IgD-negative memory B cell (primary cell): Measurements from ENCODE around the gene LZTFL1. TPM values are rescaled to one million over a fixed set of nuclear protein-coding genes. Genes with fewer than 3 reads are reported as not detected.
A peak's percentile ranks its signal among the peaks of the same experiment; 100 is the strongest.

ENCODE experiments used
- H3K27ac Mint-ChIP-seq, 3 donors: one replicate each; pipeline ENCODE4 v1.8.0; 2020 to 2022; ENCODE audit warnings: mild to moderate bottlenecking in 3 of 3, mixed read lengths in 3 of 3, moderate library complexity in 1 of 3
- H3K27me3 Mint-ChIP-seq: one replicate; pipeline ENCODE4 v1.8.0; 2021; ENCODE audit warnings: mixed read lengths
- H3K36me3 Mint-ChIP-seq: one replicate; pipeline ENCODE4 v1.8.0; 2020; ENCODE audit warnings: mild to moderate bottlenecking, mixed read lengths
- H3K4me1 Mint-ChIP-seq, 3 donors: one replicate each; pipeline ENCODE4 v1.8.0; 2020 to 2022; ENCODE audit warnings: mixed read lengths in 3 of 3, mild to moderate bottlenecking in 1 of 3
- H3K4me3 Mint-ChIP-seq, 4 donors: one replicate each; pipeline ENCODE4 v1.8.0; 2020 to 2022; ENCODE audit warnings: mild to moderate bottlenecking in 4 of 4, mixed read lengths in 4 of 4, moderate library complexity in 3 of 4
- H3K9me3 Mint-ChIP-seq, 3 donors: one replicate each; pipeline ENCODE4 v1.8.0; 2020 to 2021; ENCODE audit warnings: mixed read lengths in 3 of 3, mild to moderate bottlenecking in 1 of 3
- polyA plus RNA-seq: library from polyadenylated mRNA; unstranded; fragments of 300-500 nt; fragmentation: Illumina TruSeq; gene quantifications from one replicate; pipeline ENCODE4 v1.2.3, GENCODE V29; 2021

The LZTFL1 gene
- polyA plus RNA-seq, 1 donor from 2014 or later = 13.9 TPM

DNA sequence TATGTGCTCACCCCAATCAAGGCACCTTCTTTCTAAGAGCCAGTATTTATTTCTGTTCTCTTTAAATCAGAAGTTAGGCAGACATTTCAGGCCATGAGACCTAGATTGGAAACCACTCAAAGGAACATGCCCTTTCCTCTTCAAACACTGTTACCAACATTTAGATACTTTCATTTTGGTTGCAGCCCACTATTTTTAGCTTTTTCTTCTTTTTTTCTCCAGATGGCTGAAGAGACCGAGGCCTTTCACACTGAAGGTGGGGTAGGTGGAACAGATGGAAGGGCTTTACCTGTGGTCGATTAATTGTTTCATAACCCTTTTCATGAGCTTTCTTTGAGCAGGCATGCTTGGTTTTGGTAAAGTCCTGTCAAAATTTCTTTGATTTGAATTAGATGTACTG lies 10.9 kb upstream of the LZTFL1 start:
- peaks cover 18% of the 10 kb centered on the region for H3K27me3 Mint-ChIP-seq
- peak overlapping the region in 3 of 4 donors; percentile 24 to 58 (median 46) for H3K4me3 Mint-ChIP-seq
- no peaks in the 10 kb centered on the region for H3K9me3 Mint-ChIP-seq
- peaks cover 2 to 10% (median 5%) of the 10 kb centered on the region in 3 donors for H3K4me1 Mint-ChIP-seq
- peaks cover 4% of the 10 kb centered on the region for H3K36me3 Mint-ChIP-seq
- no peak overlapping the region for H3K27ac Mint-ChIP-seq

DNA sequence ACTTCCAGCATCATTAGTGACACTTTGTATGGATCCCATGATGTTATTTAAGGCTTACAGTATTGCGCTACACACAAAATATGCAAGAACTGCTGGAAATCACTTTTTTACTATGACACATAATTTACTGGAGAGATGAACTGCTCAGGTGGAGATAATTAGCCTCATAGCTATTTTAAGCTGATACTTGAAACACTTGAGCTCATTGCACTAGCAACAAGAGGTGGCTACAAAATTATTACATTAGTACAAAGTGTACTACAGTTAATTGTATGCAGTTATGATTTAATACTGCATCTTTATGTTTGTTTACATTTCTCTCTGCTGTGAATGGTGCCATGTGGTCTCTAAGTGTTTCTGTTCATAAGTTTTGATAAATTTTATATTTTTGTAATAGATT lies 6.5 kb upstream of the LZTFL1 start:
- Mint-ChIP-seq H3K4me1 (peaks cover 2 to 5% (median 5%) of the 10 kb centered on the region in 3 donors), H3K9me3 (no peaks in the 10 kb centered on the region), H3K4me3 (no peak overlapping the region), H3K27me3 (peaks cover 14% of the 10 kb centered on the region), H3K36me3 (peaks cover 5% of the 10 kb centered on the region), H3K27ac (no peak overlapping the region)

DNA sequence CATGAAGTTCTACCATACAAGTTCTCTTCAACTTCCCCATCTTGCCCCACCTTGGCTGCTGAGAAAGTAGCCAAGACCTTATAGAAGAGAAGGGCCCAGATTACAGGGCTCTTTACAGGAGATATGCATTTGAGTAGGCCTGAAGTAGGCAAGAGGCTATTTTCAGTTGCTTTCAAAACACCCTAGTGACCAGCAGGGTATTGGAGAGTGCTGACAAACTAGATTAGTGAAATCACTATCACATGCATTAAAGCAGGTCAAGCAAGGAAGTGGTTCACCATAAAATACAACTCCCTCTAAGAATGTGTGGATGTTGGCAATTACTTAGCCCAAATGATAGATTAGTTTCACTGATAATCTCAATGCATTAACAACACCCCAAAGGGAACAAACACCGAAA lies 2.7 kb upstream of the LZTFL1 start:
- Mint-ChIP-seq H3K4me1 (peaks cover 11 to 17% (median 15%) of the 10 kb centered on the region in 3 donors), H3K36me3 (peaks cover 5% of the 10 kb centered on the region), H3K4me3 (no peak overlapping the region), H3K27me3 (peaks cover 6% of the 10 kb centered on the region), H3K9me3 (no peaks in the 10 kb centered on the region), H3K27ac (no peak overlapping the region)

DNA sequence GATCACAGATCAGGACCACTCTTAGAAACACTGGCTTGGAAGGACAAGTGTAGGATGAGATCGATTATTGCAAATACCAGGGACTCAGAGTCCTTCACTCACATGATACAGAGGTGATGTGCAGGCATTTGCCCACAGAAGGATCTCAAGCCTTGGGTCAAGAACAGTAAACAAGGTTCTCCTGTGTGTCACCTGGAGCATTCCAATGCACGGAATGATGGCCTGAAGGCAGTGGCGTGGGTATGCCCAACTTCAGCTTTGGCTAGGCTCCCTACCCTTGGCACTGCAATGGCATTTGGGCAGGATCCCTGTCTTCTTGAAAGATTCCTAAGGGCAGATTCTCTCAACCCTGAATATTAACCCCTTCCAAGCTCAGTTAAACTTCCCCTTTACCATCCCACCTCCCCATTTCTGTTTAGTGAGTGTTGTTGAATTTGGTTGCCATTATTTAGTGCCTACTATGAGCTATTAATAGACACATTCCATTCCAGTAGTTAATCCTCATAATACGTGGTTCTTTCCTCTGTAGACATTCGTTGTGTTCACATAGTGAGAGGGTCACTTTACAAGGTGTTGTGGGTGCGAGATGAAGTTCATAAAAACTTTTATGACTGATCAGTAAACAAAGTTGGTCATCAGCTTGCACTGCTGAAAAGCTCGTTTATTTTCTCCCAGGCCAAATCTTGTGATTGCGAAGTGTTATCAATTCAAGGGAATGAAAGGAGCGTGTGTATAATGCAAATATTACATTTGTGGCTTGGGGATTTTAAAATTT lies 1.1 kb upstream of the LZTFL1 start:
- Mint-ChIP-seq H3K4me1 (peaks cover 14 to 17% (median 15%) of the 10 kb centered on the region in 3 donors), H3K9me3 (no peaks in the 10 kb centered on the region), H3K36me3 (peaks cover 5% of the 10 kb centered on the region), H3K27ac (peak overlapping the region in 2 of 3 donors; percentile 87 to 96), H3K4me3 (peak overlapping the region in 3 of 4 donors; percentile 96 to 97 (median 96)), H3K27me3 (no peaks in the 10 kb centered on the region)

DNA sequence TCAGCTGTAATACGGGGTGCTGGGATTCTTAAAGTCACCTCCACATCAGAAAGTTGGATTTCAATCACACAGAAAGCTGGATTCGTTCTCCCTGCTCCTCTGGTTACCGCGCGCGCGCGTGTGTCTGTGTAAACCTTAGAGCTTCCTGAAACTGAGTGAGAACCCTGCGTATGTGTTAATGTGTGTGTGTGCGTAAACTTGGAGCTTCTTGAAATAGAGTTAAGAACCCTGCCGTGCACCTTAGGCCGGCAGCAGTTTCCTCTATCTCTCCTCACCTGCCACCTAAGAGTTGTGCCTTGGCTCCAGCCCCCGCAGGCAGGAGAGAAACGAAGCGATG lies 531 bp downstream of the LZTFL1 start:
- H3K9me3 Mint-ChIP-seq = no peaks in the 10 kb centered on the region
- H3K4me1 Mint-ChIP-seq = peaks cover 14 to 17% (median 15%) of the 10 kb centered on the region in 3 donors
- peak overlapping the region; percentile 94 to 97 (median 96) for H3K27ac Mint-ChIP-seq
- H3K36me3 Mint-ChIP-seq = peaks cover 8% of the 10 kb centered on the region
- H3K4me3 Mint-ChIP-seq = peak overlapping the region; percentile 96 to 98 (median 96)
- no peaks in the 10 kb centered on the region for H3K27me3 Mint-ChIP-seq

DNA sequence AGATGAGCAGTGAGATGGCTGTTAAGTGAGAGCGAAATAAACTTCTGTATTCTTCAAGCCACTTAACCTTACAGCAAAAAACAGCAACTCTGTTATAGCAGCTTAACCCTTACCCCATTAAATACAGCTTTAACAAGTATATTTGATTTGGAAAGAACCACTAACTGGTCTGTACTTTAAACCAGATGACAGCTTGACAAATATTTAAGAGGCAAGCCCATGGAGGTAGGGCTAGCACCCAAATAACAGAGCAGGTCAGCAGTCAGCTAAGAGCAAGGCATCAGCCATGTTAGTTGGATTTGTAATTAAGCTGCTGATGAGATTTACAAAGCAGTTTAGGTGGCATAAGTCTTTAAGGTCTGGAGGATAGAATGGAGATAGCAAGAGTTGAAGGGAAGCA lies 3.5 kb downstream of the LZTFL1 start:
- Mint-ChIP-seq H3K9me3 (no peaks in the 10 kb centered on the region), H3K36me3 (peaks cover 6% of the 10 kb centered on the region), H3K4me1 (peaks cover 12 to 17% (median 15%) of the 10 kb centered on the region in 3 donors), H3K27ac (peak overlapping the region in 1 of 3 donors; percentile 9), H3K4me3 (peak overlapping the region in 1 of 4 donors; percentile 18), H3K27me3 (no peaks in the 10 kb centered on the region)

DNA sequence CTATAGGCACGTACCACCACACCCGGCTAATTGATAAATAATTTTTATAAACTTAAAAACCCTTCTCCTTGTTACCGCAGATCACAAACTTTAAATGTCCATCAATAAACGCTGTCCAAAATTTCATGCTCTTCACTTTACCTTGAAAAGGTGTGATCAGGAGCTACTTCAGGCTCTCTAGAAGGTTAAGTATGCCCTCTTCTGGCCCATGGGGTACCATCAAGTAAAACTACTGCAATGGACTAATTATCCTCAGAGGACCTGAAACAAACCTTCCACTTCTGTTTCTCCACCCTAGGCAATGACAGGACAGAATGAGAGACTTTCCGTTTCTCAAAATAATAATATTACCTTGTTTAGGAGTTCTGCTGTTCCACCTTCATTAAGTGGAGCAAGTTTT lies 9.2 kb downstream of the LZTFL1 start:
- Mint-ChIP-seq H3K4me3 (no peak overlapping the region), H3K9me3 (no peaks in the 10 kb centered on the region), H3K36me3 (peaks cover 9% of the 10 kb centered on the region), H3K27ac (no peak overlapping the region), H3K27me3 (no peaks in the 10 kb centered on the region), H3K4me1 (no peaks in the 10 kb centered on the region)

DNA sequence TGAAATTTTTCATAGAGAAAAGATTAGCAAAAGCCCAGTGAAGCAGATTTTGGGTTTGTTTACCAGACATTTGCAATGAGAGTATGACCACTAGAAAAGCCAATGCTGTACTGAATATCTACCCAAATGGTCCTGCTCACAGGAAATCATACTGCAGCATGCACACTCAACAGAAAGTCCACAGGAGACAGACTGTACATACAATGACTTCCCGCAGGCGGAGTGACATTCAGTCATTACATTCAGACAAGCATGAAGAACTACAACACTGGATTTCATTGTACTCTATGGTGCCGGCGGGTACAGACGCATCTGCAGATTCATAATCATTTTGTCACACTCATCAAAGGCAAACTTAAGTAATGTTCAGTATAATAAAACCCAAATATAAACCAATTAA lies 11.8 kb downstream of the LZTFL1 start:
- Mint-ChIP-seq H3K4me3 (no peak overlapping the region), H3K4me1 (no peaks in the 10 kb centered on the region), H3K36me3 (peaks cover 5% of the 10 kb centered on the region), H3K27ac (peak overlapping the region in 1 of 3 donors; percentile 31), H3K27me3 (no peaks in the 10 kb centered on the region), H3K9me3 (no peaks in the 10 kb centered on the region)

DNA sequence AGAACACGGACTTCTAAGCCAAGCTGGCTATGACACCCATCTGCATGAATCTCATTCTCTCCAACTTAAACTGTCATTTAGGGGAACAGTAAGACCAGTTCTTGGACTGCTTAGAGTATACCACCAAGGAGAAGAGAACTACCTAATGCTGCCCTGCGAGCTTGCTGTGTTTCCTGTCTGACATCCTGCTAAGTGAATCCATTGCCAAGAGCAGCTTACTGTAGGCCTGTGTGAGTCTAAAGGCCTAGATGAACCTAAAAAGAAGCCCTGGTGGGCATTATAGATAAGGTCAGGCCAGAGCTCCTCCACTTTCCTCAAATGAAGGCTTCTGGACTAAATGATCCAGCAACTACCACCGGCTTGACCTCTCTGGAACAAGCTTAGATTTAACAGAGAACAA lies 15.0 kb downstream of the LZTFL1 start:
- no peak overlapping the region for H3K27ac Mint-ChIP-seq
- no peaks in the 10 kb centered on the region for H3K27me3 Mint-ChIP-seq
- H3K36me3 Mint-ChIP-seq = peaks cover 8% of the 10 kb centered on the region
- H3K9me3 Mint-ChIP-seq = no peaks in the 10 kb centered on the region
- no peak overlapping the region for H3K4me3 Mint-ChIP-seq
- H3K4me1 Mint-ChIP-seq = no peaks in the 10 kb centered on the region

DNA sequence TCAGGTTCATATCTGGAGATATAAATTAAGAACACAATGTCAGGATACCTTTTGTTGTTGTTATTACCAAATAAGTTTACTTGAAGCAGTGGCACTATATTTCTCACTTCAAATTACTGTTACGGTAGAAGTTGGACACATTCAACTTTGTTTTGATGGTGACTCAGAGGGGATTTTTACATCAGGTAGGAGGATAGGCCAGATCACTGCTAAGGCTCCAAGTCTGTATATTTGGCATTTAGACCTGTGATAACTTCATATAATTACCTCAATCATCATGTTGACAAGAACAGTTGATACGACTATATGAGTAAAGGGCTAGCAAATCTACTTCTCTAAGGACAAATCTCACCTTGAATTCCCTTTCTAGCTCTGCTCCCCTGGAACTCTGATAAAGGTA lies 15.6 kb downstream of the LZTFL1 start:
- peaks cover 8% of the 10 kb centered on the region for H3K36me3 Mint-ChIP-seq

DNA sequence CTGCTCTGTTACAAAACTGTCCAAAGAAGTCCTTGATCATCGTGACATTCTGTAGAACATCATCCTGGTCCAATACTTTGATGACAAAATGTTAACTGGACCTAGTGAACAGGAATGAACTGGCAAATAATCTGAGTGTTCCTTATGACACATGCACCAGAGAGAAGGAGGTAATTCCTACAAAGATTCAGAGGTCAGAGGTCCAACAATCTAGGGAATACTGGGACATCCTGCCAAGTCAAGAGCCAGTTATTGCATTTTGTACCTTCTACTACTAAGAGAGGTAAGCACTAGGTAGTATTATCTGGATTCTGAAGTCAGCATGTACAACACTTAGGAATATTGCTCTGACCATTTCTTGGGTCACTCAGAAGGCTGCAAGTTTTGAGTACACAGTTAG lies 20.8 kb downstream of the LZTFL1 start:
- Mint-ChIP-seq H3K27ac (peak overlapping the region in 1 of 3 donors; percentile 36), H3K36me3 (peaks cover 7% of the 10 kb centered on the region), H3K4me1 (no peaks in the 10 kb centered on the region), H3K9me3 (peaks cover 0 to 4% (median 3%) of the 10 kb centered on the region in 3 donors), H3K4me3 (no peak overlapping the region), H3K27me3 (no peaks in the 10 kb centered on the region)

More for the DNA sequence above, 15.6 kb downstream of the LZTFL1 start:
- Mint-ChIP-seq H3K27me3 (no peaks in the 10 kb centered on the region), H3K4me3 (no peak overlapping the region), H3K4me1 (no peaks in the 10 kb centered on the region), H3K27ac (peak overlapping the region in 1 of 3 donors; percentile 16), H3K9me3 (no peaks in the 10 kb centered on the region)

DNA sequence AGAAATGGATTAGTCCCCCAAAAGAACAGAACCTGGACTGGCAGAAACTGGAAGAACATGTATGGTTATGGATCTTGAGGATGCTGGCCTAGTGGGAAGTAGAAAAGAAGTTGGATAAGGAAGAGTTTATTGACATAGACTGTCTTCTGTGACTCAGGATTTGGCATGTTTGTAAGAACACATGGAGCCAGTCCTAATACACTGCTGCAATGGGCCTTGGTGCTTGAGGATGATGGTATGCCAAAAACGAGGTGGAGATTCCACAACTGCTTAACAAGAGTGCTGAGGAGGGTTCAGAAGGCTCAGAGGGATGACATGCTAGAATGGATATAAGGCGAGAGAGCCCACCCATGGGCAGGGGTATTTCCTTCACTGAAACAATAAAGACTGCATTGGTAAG lies 22.4 kb downstream of the LZTFL1 start:
- H3K27me3 Mint-ChIP-seq = no peaks in the 10 kb centered on the region
- peaks cover 0 to 2% (median under 1%) of the 10 kb centered on the region in 3 donors for H3K4me1 Mint-ChIP-seq
- H3K9me3 Mint-ChIP-seq = peaks cover 0 to 4% (median 3%) of the 10 kb centered on the region in 3 donors
- H3K36me3 Mint-ChIP-seq = peaks cover 9% of the 10 kb centered on the region
- no peak overlapping the region for H3K27ac Mint-ChIP-seq
- no peak overlapping the region for H3K4me3 Mint-ChIP-seq

DNA sequence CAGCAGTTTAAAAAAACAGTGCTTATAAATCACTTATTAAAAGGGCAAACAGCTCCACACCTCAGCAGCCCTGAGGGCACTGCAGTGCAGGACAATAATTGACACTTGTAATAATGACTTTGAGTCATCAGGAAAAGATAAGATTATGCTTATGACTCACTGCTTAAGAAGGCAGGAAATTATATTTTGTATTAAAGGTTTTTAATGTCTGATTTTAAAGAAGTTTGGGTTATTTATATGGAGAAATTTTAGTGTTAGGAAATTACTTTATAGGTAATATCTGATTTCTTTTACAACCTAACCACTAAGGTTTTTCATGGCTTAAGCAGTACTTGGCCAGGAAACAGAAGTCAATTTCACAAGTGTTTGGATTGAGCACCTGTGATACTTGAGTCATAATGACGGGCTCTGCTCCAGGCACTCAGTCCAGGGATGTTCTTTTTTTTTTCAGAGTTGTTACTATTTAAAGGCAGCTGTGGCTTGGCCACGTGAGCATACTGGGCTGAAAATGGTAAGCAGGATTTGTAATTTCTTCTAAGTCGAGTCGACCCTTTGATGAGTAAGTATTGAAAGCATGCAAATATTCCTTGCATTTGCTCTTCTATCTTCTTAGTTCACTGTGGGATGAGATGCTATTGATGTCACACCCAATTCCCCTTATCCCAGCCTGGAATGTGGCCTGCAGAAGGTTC lies 23.9 kb downstream of the LZTFL1 start:
- Mint-ChIP-seq H3K27ac (no peak overlapping the region), H3K4me1 (peaks cover 0 to 5% (median 2%) of the 10 kb centered on the region in 3 donors), H3K27me3 (no peaks in the 10 kb centered on the region), H3K36me3 (peaks cover 7% of the 10 kb centered on the region), H3K9me3 (peaks cover 0 to 4% (median 3%) of the 10 kb centered on the region in 3 donors), H3K4me3 (no peak overlapping the region)

DNA sequence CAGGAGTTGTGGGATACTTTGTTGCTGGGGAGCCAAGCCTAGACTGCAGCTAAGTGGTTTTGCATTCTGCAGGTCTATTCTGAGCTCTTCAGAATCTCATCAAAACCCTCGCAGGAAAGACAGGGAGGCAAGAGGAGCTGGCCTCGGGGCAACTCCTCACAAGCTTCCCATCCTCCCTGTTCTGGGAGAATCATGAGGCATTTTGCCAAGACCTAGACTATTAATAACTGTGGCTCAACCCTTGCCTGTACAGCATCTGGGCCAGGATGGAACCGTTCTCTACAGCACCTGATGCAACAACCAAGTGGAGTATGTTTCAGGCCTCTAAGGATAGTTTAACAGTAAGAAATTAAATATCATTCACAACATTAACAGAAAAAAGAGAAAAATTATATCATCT lies 25.4 kb downstream of the LZTFL1 start:
- H3K4me1 Mint-ChIP-seq = peaks cover 0 to 5% (median 2%) of the 10 kb centered on the region in 3 donors
- peaks cover 7% of the 10 kb centered on the region for H3K36me3 Mint-ChIP-seq
- H3K9me3 Mint-ChIP-seq = peaks cover 0 to 4% (median 3%) of the 10 kb centered on the region in 3 donors
- H3K4me3 Mint-ChIP-seq = no peak overlapping the region
- H3K27me3 Mint-ChIP-seq = no peaks in the 10 kb centered on the region
- H3K27ac Mint-ChIP-seq = no peak overlapping the region

DNA sequence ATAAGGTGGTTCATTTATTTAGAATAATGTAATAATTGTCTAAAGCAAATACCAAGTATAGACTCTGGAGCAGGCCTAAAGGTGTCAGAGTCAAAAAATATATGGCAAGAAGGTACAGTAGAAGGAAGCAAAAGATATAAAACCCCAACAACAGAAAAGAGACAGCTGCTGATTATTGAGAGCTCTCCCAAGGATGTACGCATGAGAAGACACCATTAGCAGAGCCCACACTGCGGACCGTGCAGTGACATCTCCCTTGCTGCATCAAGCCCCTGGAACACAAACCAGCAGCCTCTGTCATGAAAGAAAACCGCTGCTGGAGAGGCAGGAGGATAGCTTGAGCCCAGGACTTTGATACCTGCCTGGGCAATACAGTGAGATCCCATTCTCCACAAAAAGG lies 27.6 kb downstream of the LZTFL1 start:
- Mint-ChIP-seq H3K27me3 (no peaks in the 10 kb centered on the region), H3K9me3 (peaks cover 0 to 4% (median 3%) of the 10 kb centered on the region in 3 donors), H3K4me1 (peaks cover 0 to 5% (median 2%) of the 10 kb centered on the region in 3 donors), H3K36me3 (peaks cover 6% of the 10 kb centered on the region), H3K4me3 (no peak overlapping the region), H3K27ac (no peak overlapping the region)
